H1 (cell line): ENCODE data around the gene SBF2. TPM values are rescaled to one million over a fixed set of nuclear protein-coding genes. Genes with fewer than 3 reads are reported as not detected.

Source experiments
- CTCF ChIA-PET: fragments of 300-600 bp; sonication (Branson Sonifier 250); formaldehyde crosslinking; loops from one replicate; lab custom pipeline; 2021; ENCODE audit not compliant: partially characterized antibody; lab: Charles Lee
- POLR2A ChIA-PET: fragments of 300-600 bp; sonication (Branson Sonifier 250); formaldehyde crosslinking; loops from one replicate; lab custom pipeline; 2021; ENCODE audit warnings: inconsistent platforms; ENCODE audit not compliant: partially characterized antibody; lab: Charles Lee
- DNase-seq, 2 experiments: peaks; one replicate each; pipeline versions ENCODE4 v3.0.0 to v3.0.0-alpha.2; 2010 to 2022; ENCODE audit warnings: low spot score in 2 of 2, low read depth in 1 of 2, mixed read lengths in 1 of 2
- FAIRE-seq: peaks from 2 replicates; lab custom pipeline; 2011; peaks lifted over from hg19 to GRCh38; lab: Jason Lieb, UNC
- H2AFZ ChIP-seq: 2 replicates; pipeline ENCODE4 v1.8.1; 2012; ENCODE audit warnings: low read length, inconsistent platforms
- H2AK5ac ChIP-seq: 2 replicates; pipeline ENCODE4 v1.6.1; 2013; ENCODE audit warnings: low read depth, low read length
- H2BK120ac ChIP-seq: replicated peaks from 2 replicates; pipeline ENCODE3; 2013; ENCODE audit warnings: low read depth, low read length, inconsistent platforms
- H2BK12ac ChIP-seq: 2 replicates; pipeline ENCODE4 v1.6.1; 2013; ENCODE audit warnings: low read depth, low read length
- H2BK15ac ChIP-seq: 2 replicates; pipeline ENCODE4 v1.6.1; 2013; ENCODE audit warnings: low read length
- H2BK20ac ChIP-seq: 2 replicates; pipeline ENCODE4 v1.6.1; 2013; ENCODE audit warnings: low read length
- H2BK5ac ChIP-seq: 2 replicates; pipeline ENCODE4 v1.6.1; 2013; ENCODE audit warnings: low read depth, low read length
- H3K14ac ChIP-seq: 2 replicates; pipeline ENCODE4 v1.6.1; 2013; ENCODE audit warnings: inconsistent platforms; ENCODE audit not compliant: insufficient read length
- H3K18ac ChIP-seq: 2 replicates; pipeline ENCODE4 v1.6.1; 2013; ENCODE audit warnings: low read length; ENCODE audit errors: extremely low read depth
- H3K23ac ChIP-seq: 2 replicates; pipeline ENCODE4 v1.6.1; 2013; ENCODE audit warnings: inconsistent platforms; ENCODE audit not compliant: insufficient read length
- H3K23me2 ChIP-seq: 2 replicates; pipeline ENCODE4 v1.6.1; 2013; ENCODE audit warnings: low read depth, low read length
- H3K27ac ChIP-seq: 2 replicates; pipeline ENCODE4 v1.6.1; 2011; ENCODE audit warnings: low read depth, low read length, inconsistent platforms
- H3K27me3 ChIP-seq, 4 experiments: replicated peaks in 1 of 4; 1 replicate in 1 of 4; 2 replicates in 3 of 4; pipeline versions ENCODE4 v1.6.1 to v1.8.1; 2011 to 2013; ENCODE audit warnings: low read length in 3 of 4, mild to moderate bottlenecking in 3 of 4, inconsistent platforms in 2 of 4, mixed read lengths in 2 of 4, moderate library complexity in 1 of 4; ENCODE audit not compliant: control insufficient read depth in 3 of 4, insufficient read depth in 3 of 4; ENCODE audit errors: extremely low read depth in 1 of 4
- H3K36me3 ChIP-seq, 4 experiments: 2 replicates each; pipeline versions ENCODE4 v1.6.1 to v1.8.1; 2011 to 2013; ENCODE audit warnings: mild to moderate bottlenecking in 4 of 4, low read length in 3 of 4, moderate library complexity in 2 of 4, control low read depth in 1 of 4, inconsistent platforms in 1 of 4; ENCODE audit not compliant: insufficient read depth in 4 of 4, control insufficient read depth in 2 of 4
- H3K4ac ChIP-seq: replicated peaks from 2 replicates; pipeline ENCODE3; 2013; ENCODE audit warnings: low read length, low read depth, mixed read lengths, inconsistent platforms; ENCODE audit not compliant: insufficient read length
- H3K4me1 ChIP-seq, 4 experiments: replicated peaks in 1 of 4; 1 replicate in 1 of 4; 2 replicates in 3 of 4; pipeline versions ENCODE4 v1.6.1 to v1.8.1; 2011 to 2013; ENCODE audit warnings: low read length in 3 of 4, inconsistent platforms in 2 of 4, mixed read lengths in 1 of 4; ENCODE audit not compliant: insufficient read depth in 4 of 4, control insufficient read depth in 3 of 4
- H3K4me2 ChIP-seq, 2 experiments: 2 replicates each; pipeline versions ENCODE4 v1.6.1 to v1.8.1; 2011 to 2013; ENCODE audit warnings: low read depth in 2 of 2, low read length in 2 of 2, control low read depth in 1 of 2, inconsistent platforms in 1 of 2, mild to moderate bottlenecking in 1 of 2; ENCODE audit not compliant: insufficient read depth in 1 of 2
- H3K4me3 ChIP-seq, 4 experiments: fragments of 200-600, 300-600 bp in 1 of 4; sonication (generic), shearing (Covaris generic), sonication (Bioruptor Twin) in 1 of 4; 2 replicates each; pipeline versions ENCODE4 v1.5.1 to v1.8.1; 2011 to 2016; ENCODE audit warnings: low read length in 4 of 4, low read depth in 3 of 4, control low read depth in 2 of 4, inconsistent platforms in 2 of 4, mild to moderate bottlenecking in 2 of 4, mixed read lengths in 1 of 4, moderate library complexity in 1 of 4; ENCODE audit not compliant: insufficient read depth in 2 of 4; ENCODE audit errors: extremely low read depth in 1 of 4
- H3K56ac ChIP-seq: replicated peaks from 2 replicates; pipeline ENCODE3; 2013; ENCODE audit warnings: low read depth, mild to moderate bottlenecking, mixed read lengths, low read length, inconsistent platforms; ENCODE audit not compliant: insufficient read length
- H3K79me1 ChIP-seq: 2 replicates; pipeline ENCODE4 v1.6.1; 2013; ENCODE audit warnings: low read depth, low read length, control low read depth
- H3K79me2 ChIP-seq, 2 experiments: 2 replicates each; pipeline versions ENCODE4 v1.6.1 to v1.8.1; 2012 to 2013; ENCODE audit warnings: low read length in 2 of 2, mild to moderate bottlenecking in 2 of 2, inconsistent platforms in 1 of 2; ENCODE audit not compliant: insufficient read depth in 2 of 2, control insufficient read depth in 1 of 2
- H3K9ac ChIP-seq, 4 experiments: replicated peaks in 1 of 4; 1 replicate in 1 of 4; 2 replicates in 3 of 4; pipeline versions ENCODE4 v1.6.1 to v1.8.1; 2011 to 2013; ENCODE audit warnings: low read depth in 3 of 4, low read length in 3 of 4, control low read depth in 2 of 4, mild to moderate bottlenecking in 2 of 4, moderate library complexity in 2 of 4, inconsistent platforms in 1 of 4; ENCODE audit errors: extremely low read depth in 1 of 4
- H3K9me3 ChIP-seq, 2 experiments: 2 replicates each; pipeline versions ENCODE4 v1.6.1 to v1.8.1; 2012 to 2013; ENCODE audit warnings: mild to moderate bottlenecking in 2 of 2, moderate library complexity in 2 of 2, control low read depth in 1 of 2, inconsistent platforms in 1 of 2, low read depth in 1 of 2, low read length in 1 of 2, mixed read lengths in 1 of 2; ENCODE audit not compliant: insufficient read depth in 2 of 2
- H4K20me1 ChIP-seq, 2 experiments: replicated peaks in 1 of 2; 2 replicates each; pipeline versions ENCODE3 to v1.8.1; 2011 to 2013; ENCODE audit warnings: inconsistent platforms in 2 of 2, low read length in 2 of 2, mild to moderate bottlenecking in 1 of 2; ENCODE audit not compliant: insufficient read depth in 2 of 2, control insufficient read depth in 1 of 2
- H4K5ac ChIP-seq: 2 replicates; pipeline ENCODE4 v1.6.1; 2013; ENCODE audit warnings: low read length, low read depth, mixed read lengths, inconsistent platforms; ENCODE audit not compliant: insufficient read length
- H4K8ac ChIP-seq: 2 replicates; pipeline ENCODE4 v1.8.0; 2013; ENCODE audit warnings: mild to moderate bottlenecking, moderate library complexity, low read length, inconsistent platforms; ENCODE audit not compliant: insufficient read depth; ENCODE audit errors: extremely low read depth
- H4K91ac ChIP-seq: replicated peaks from 2 replicates; pipeline ENCODE3; 2013; ENCODE audit warnings: low read length, mixed read lengths, inconsistent platforms; ENCODE audit not compliant: insufficient read length
- CTCF ChIP-seq, 3 experiments: IDR thresholded peaks; 1 replicate in 2 of 3; 2 replicates in 1 of 3; pipeline versions ENCODE4 v1.5.1 to v1.6.1; 2011; ENCODE audit warnings: low read length in 3 of 3, mild to moderate bottlenecking in 3 of 3, inconsistent platforms in 2 of 3, low read depth in 1 of 3, moderate library complexity in 1 of 3; ENCODE audit not compliant: insufficient read depth in 1 of 3; ENCODE audit errors: control extremely low read depth in 1 of 3
- GTF2F1 ChIP-seq: IDR thresholded peaks from 2 replicates; pipeline ENCODE4 v1.6.1; 2012; ENCODE audit warnings: low read depth, low read length, improper control_type of control experiment, borderline replicate concordance
- RAD21 ChIP-seq, 2 experiments: IDR thresholded peaks in 1 of 2; conservative IDR thresholded peaks in 1 of 2; 2 replicates each; pipeline ENCODE4 v1.6.1; 2011; ENCODE audit warnings: low read depth in 2 of 2, low read length in 2 of 2, improper control_type of control experiment in 1 of 2, inconsistent platforms in 1 of 2, mild to moderate bottlenecking in 1 of 2, moderate library complexity in 1 of 2
- RXRA ChIP-seq: IDR thresholded peaks from 2 replicates; pipeline ENCODE4 v1.6.1; 2011; ENCODE audit warnings: low read depth, mild to moderate bottlenecking, low read length, moderate library complexity; ENCODE audit not compliant: insufficient read depth
- WGBS, 2 experiments: shearing (Covaris generic) in 1 of 2; methylation state at CpG; one replicate each; pipeline versions ENCODE4 v1.1.6 to v1.1.7; 2013 to 2015; ENCODE audit warnings: low lambda C conversion rate in 2 of 2, mixed read lengths in 2 of 2, inconsistent platforms in 1 of 2, low coverage in 1 of 2, missing lambda C conversion rate in 1 of 2; ENCODE audit not compliant: insufficient replicate concordance in 2 of 2, insufficient coverage in 1 of 2, insufficient read length in 1 of 2; ENCODE audit errors: extremely low coverage in 1 of 2, missing lambda C conversion rate in 1 of 2; 5-methylcytosine and 5-hydroxymethylcytosine counted together
- polyA plus RNA-seq, 7 experiments: library from polyadenylated mRNA; depleted of rRNA in 3 of 7; stranded (reverse) in 5 of 7; unstranded in 2 of 7; fragments of >200 nt in 5 of 7; fragments of 200-250 nt in 2 of 7; gene quantifications; 1 replicate in 5 of 7; 2 replicates in 1 of 7; 4 replicates in 1 of 7; pipeline versions ENCODE4 v1.2.1 to v1.2.3, GENCODE V29; 2011 to 2013; ENCODE audit warnings: missing spikeins in 2 of 7, mixed read lengths in 2 of 7
- total RNA-seq: library from RNA; stranded (reverse); fragmentation: NEBNext Ultra II Directional; extraction: Animal tissue kit (Norgen Biotek cat#: 25700); gene quantifications from 2 replicates; pipeline ENCODE4 v1.2.1, GENCODE V29; 2021

Gene SBF2
- total and polyA plus RNA-seq, 2 of the 8 experiments (the other 6 are each of a cell fraction or from before 2014, with no cell fraction given) = 36.7 to 50.5 TPM

GRCh38 chr11:10076458-10077141, 217.4 kb downstream of the SBF2 start:
- Histone ChIP-seq H3K27ac (no peak overlapping the region), H3K23me2 (no peaks in the 10 kb centered on the region), H4K20me1 (no peaks in the 10 kb centered on the region), H3K4me1 (peaks cover 0 to 4% (median 0%) of the 10 kb centered on the region in 4 experiments; a peak in 4 of 7 replicates), H4K5ac (no peak overlapping the region), H3K9me3 (0 out of 4 replicates have a peak, but pooled peaks cover 0 to 4% of the 10 kb centered on the region in 2 experiments), H3K79me1 (no peaks in the 10 kb centered on the region), H4K8ac (no peak overlapping the region; the same call in 1 of the 2 replicates), H3K4me2 (no peak overlapping the region), H3K79me2 (peaks cover 0 to 11% of the 10 kb centered on the region in 2 experiments; a peak in 2 of 4 replicates), H3K56ac (no peak overlapping the region), H3K36me3 (no peaks in the 10 kb centered on the region), H2AFZ (0 out of 2 replicates have a peak overlapping the region, but pooled peaks have one; percentile 10), H2BK12ac (peak overlapping the region; percentile 32; the same call in 1 of the 2 replicates), H3K4me3 (no peak overlapping the region), H3K27me3 (no peaks in the 10 kb centered on the region), H3K4ac (no peak overlapping the region), H2AK5ac (no peak overlapping the region), H2BK20ac (no peak overlapping the region), H3K23ac (no peak overlapping the region), H4K91ac (no peak overlapping the region), H2BK120ac (no peak overlapping the region), H3K9ac (no peak overlapping the region), H2BK5ac (peak overlapping the region; percentile 11; the same call in 1 of the 2 replicates), H2BK15ac (no peak overlapping the region), H3K14ac (no peak overlapping the region), H3K18ac (peak overlapping the region; percentile 62; the same call in 1 of the 2 replicates)
- ChIA-PET CTCF (interaction anchor here (0.6 to 2.3 kb wide), 44 partner anchors 9 to 369 kb away, joined by 3 to 12 read pairs (median 4); no protein-coding TSS in a partner anchor), POLR2A (interaction anchor here (0.5 to 3.2 kb wide), 2 partner anchors 227 to 251 kb away, joined by 3 to 13 read pairs; partner anchors contain the start of gene ADM)
- 49% methylated on average over 6 of the region's 6 CpGs; no CpG with 5 or more reads in 1 of the 2 experiments for WGBS, 2 experiments
- peak; percentile 23 to 84 for DNase-seq
- FAIRE-seq = peak; percentile 84
- TF ChIP-seq CTCF (IDR thresholded peaks at IDR 0.05; ENCODE audit: control extremely low read depth in 1 of 3, insufficient read depth in 1 of 3, low read depth in 1 of 3, low read length in 3 of 3) = peak; percentile 81 to 93 (median 88)
- TF ChIP-seq GTF2F1 = no peak
- no peak for TF ChIP-seq RXRA
- TF ChIP-seq RAD21 (IDR thresholded peaks at IDR 0.05 in 1 of 2, conservative IDR thresholded peaks at IDR 0.05 in 1 of 2; ENCODE audit: low read depth in 2 of 2, low read length in 2 of 2) = peak; percentile 73 to 80
